Body of pancreas (tissue), 4 donors: Measurements from ENCODE around the gene CHRNB4. TPM values are rescaled to one million over a fixed set of nuclear protein-coding genes. Genes with fewer than 3 reads are reported as not detected.
"Not testable (repeated sequence)": the region's sequence is repeated elsewhere in the genome, so short reads cannot be mapped to it uniquely, and the experiment has no call there.

Source experiments
- ATAC-seq: fragments of 150-250 bp; one replicate; pipeline ENCODE4 v1.9.1; 2016
- DNase-seq, 4 donors: peaks; one replicate each; pipeline ENCODE4 v3.0.0-alpha.2; 2019
- H3K27ac ChIP-seq, 4 donors: fragments of 200-600 bp; sonication (generic); 1 replicate in 3 of 4; 2 replicates in 1 of 4; pipeline versions ENCODE4 v1.5.1 to v1.6.1; 2016 to 2019; ENCODE audit warnings: mild to moderate bottlenecking in 1 of 4, mixed read lengths in 1 of 4, moderate library complexity in 1 of 4
- H3K27me3 ChIP-seq, 2 donors: fragments of 200-600 bp; sonication (generic); one replicate each; pipeline ENCODE4 v1.6.0; 2016; ENCODE audit warnings: mild to moderate bottlenecking in 1 of 2
- H3K36me3 ChIP-seq, 2 donors: fragments of 200-600 bp; sonication (generic); replicated peaks in 1 of 2; 2 replicates each; pipeline ENCODE4 v1.5.1; 2016; ENCODE audit warnings: low read depth in 2 of 2; ENCODE audit not compliant: insufficient read depth in 1 of 2
- H3K4me1 ChIP-seq: fragments of 200-600 bp; sonication (generic); one replicate; pipeline ENCODE4 v1.6.0; 2016
- H3K4me3 ChIP-seq, 2 donors: fragments of 200-600 bp; sonication (generic); 1 replicate in 1 of 2; 2 replicates in 1 of 2; pipeline ENCODE4 v1.5.1; 2016 to 2019
- H3K9me3 ChIP-seq, 3 donors: fragments of 200-600 bp; sonication (generic); 1 replicate in 2 of 3; 2 replicates in 1 of 3; pipeline ENCODE4 v1.5.1; 2016
- POLR2A ChIP-seq, 3 donors: fragments of 450-650 bp; IDR thresholded peaks; one replicate each; pipeline ENCODE4 v1.6.1; 2016; ENCODE audit warnings: antibody characterized with exemption in 3 of 3, mild to moderate bottlenecking in 2 of 3
- WGBS, 2 donors: methylation state at CpG; one replicate each; pipeline ENCODE4 v1.1.5; 2017; 5-methylcytosine and 5-hydroxymethylcytosine counted together
- intact Hi-C: fragments of 100-400 bp; cut with DNase I; formaldehyde crosslinking; loops from one replicate; pipeline ENCODE4 v1.15.1; 2023
- total RNA-seq, 2 donors: library from RNA; depleted of rRNA; stranded (reverse); fragments of >200 nt; gene quantifications; one replicate each; pipeline ENCODE4 v1.1.0, GENCODE V29; 2016
- TF ChIP-seq, protein P1 (sequence below), 7 experiments: fragments of 450-650 bp in 4 of 7; fragments of 200-600 bp in 3 of 7; sonication (generic) in 3 of 7; IDR thresholded peaks; one replicate each; pipeline ENCODE4 v1.5.1; 2016 to 2019; ENCODE audit warnings: antibody characterized with exemption in 7 of 7

CHRNB4 gene
- total RNA-seq, 2 donors from 2014 or later = not detected

DNA sequence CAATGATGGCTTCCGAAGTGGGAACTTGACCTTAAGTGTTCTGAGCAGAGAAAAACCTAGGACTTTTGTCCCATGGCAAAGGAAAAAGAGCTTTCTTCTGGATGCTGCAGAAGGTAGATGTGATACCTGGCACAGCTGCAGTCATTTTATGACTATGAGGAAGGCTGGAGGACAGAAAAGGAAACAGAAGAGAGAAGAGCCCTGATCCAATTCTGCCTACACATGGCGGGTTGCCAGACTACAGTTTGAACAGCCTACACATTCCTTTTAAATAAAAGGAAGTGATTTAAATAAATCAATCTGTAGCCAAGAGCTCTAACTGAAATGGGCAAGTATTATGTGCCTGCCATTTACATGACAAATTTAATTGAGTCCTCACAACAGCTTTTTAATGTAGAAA lies 43.6 kb upstream of the CHRNB4 start:
- 89 to 92% methylated on average over 2 of the region's 2 CpGs for WGBS, 2 donors
- Histone ChIP-seq H3K27ac (no peak overlapping the region), H3K4me1 (no peaks in the 10 kb centered on the region), H3K9me3 (no peaks in the 10 kb centered on the region), H3K27me3 (no peaks in the 10 kb centered on the region), H3K4me3 (no peak overlapping the region), H3K36me3 (no peaks in the 10 kb centered on the region)
- no peak for DNase-seq
- no peak for TF ChIP-seq POLR2A (IDR thresholded peaks at IDR 0.05)
- intact Hi-C loops = no loop called here
- no peak for ATAC-seq

DNA sequence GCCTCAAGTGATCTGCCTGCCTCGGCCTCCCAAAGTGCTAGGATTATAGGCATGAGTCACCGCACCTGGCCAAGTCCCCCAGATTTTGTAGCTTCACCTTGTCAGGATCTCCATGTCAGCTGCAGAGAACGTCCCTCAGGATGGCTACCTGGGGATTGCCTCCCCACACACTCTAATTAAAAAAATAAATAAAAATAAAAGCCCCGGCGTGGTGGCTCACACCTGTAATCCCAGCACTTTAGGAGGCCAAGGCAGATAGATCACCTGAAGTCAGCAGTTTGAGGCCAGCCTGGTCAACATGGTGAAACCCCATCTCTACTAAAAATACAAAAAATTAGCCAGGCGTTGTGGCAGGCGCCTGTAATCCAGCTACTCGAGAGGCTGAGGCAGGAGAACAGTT lies 42.6 kb upstream of the CHRNB4 start:
- DNase-seq, intact Hi-C loops, H3K9me3 ChIP-seq, H3K4me1 ChIP-seq, ATAC-seq, H3K36me3 ChIP-seq, H3K27me3 ChIP-seq, H3K4me3 ChIP-seq, H3K27ac ChIP-seq: not testable (repeated sequence)
- WGBS, 2 donors = 84 to 85% methylated on average over 8 of the region's 8 CpGs

DNA sequence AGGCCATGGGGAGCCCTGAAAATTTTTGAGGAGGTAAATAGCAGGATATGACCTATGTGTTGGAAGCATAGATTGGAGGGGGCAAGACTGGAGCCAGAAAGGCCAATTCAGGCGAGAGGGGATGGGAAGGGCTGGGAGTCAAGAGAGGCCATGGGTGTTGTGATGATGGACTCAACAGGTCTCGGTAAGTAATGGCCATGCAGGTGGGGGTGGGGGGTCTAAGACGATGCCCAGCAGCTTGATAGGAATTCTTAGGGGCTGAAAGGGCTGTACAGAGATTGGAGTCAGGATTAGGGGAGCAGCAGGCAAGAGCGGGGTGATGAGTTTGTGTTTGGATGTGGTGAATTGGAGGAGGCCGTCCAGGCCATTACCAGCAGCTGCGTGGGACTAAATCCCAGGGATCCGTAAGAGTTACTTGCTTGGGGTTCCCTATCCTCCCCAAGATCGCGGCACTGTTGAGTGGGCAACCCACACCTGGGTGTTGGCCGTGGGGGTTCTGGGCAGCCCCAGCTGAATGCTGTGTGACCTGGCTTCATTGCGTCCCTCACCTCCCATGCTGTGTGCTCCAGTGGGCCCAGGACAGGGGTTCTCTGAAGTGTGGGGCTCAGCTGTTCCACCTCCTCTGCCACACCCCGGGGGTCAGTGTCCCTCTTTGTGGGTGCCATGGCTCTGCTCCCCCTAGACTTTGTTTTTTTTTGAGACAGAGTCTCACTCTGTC lies 41.8 kb upstream of the CHRNB4 start:
- TF ChIP-seq, protein P1, sequence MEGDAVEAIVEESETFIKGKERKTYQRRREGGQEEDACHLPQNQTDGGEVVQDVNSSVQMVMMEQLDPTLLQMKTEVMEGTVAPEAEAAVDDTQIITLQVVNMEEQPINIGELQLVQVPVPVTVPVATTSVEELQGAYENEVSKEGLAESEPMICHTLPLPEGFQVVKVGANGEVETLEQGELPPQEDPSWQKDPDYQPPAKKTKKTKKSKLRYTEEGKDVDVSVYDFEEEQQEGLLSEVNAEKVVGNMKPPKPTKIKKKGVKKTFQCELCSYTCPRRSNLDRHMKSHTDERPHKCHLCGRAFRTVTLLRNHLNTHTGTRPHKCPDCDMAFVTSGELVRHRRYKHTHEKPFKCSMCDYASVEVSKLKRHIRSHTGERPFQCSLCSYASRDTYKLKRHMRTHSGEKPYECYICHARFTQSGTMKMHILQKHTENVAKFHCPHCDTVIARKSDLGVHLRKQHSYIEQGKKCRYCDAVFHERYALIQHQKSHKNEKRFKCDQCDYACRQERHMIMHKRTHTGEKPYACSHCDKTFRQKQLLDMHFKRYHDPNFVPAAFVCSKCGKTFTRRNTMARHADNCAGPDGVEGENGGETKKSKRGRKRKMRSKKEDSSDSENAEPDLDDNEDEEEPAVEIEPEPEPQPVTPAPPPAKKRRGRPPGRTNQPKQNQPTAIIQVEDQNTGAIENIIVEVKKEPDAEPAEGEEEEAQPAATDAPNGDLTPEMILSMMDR (IDR thresholded peaks at IDR 0.05) = no peak
- H3K4me3 ChIP-seq = no peak overlapping the region
- WGBS, 2 donors = 87 to 90% methylated on average over 7 to 12 of the region's 12 CpGs
- DNase-seq (no peak), ATAC-seq (no peak)
- H3K36me3 ChIP-seq = no peaks in the 10 kb centered on the region
- intact Hi-C loops = no loop called here
- no peaks in the 10 kb centered on the region for H3K9me3 ChIP-seq
- no peak overlapping the region for H3K27ac ChIP-seq
- no peaks in the 10 kb centered on the region for H3K4me1 ChIP-seq
- H3K27me3 ChIP-seq = no peaks in the 10 kb centered on the region

DNA sequence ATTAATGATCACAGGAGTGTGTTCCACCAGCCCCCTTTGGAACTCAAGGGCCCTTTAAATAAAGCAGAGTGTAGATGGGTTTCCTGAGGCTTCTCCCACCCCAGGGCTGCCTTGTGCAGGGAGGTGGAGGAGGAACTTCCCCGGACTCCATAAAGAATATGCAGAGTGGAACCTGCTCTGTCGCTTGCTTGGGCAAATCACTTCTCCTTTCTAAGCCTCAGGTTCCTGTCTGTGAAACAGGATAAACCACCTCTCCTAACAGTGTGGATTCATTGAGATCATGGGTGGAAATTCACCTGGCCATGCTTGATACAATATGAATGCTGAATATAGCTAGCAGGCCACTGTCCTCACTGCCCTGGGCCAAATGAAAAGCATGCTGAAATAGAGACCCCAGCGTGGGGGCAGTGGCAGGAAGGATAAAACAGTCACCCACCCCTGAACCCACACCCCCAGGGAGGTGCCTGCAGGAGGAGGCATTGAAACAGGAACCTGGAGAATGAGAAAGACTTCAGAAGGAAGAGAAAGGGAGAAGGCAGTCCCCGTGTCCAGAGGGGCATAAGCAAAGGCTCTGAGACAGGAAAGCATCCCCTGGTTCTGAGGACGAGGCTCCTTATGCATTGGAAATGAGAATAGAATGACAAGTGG lies 41.1 kb upstream of the CHRNB4 start:
- Histone ChIP-seq H3K36me3 (no peaks in the 10 kb centered on the region), H3K4me1 (no peaks in the 10 kb centered on the region), H3K27ac (no peak overlapping the region), H3K9me3 (no peaks in the 10 kb centered on the region), H3K27me3 (no peaks in the 10 kb centered on the region), H3K4me3 (no peak overlapping the region)
- ATAC-seq = no peak
- intact Hi-C loops = no loop called here
- WGBS, 2 donors = 66 to 72% methylated on average over 5 of the region's 5 CpGs
- no peak for TF ChIP-seq POLR2A (IDR thresholded peaks at IDR 0.05)
- TF ChIP-seq, protein P1 (IDR thresholded peaks at IDR 0.05) = no peak
- DNase-seq = no peak

DNA sequence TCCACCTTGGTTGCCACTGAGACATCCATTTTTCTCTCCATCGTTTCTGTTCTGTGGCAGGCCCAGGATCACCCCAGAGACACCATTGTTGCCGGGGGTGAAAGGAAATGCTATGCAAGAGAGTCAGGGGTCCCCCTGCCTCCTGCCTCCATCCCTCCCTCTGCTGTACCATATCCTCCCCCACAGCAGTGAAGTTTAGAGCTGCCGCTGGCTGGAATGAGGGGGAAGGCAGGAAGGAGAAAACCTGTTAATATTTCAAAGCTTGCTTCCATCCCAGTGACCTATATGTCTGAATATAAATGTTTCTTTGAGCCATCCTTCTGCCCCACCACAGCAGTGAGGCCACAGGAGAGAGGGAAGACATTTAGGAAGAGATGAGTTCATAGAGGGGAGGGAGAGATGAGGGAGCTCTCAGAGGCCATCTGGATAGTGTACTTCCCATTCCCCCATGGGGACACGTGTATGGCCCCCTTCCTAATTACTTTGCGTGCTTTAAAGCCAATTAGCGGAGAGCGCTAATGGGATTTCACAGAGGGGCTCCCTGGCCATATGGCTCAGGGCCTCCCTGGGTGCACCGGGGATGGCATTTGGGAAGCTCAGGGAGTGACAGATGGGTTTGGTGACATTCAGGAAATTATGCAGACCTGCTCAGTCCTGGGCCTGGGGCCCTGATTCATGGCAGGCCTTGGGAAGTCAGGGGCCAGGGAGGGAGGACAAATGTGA lies 40.4 kb upstream of the CHRNB4 start:
- Histone ChIP-seq H3K4me1 (no peaks in the 10 kb centered on the region), H3K27me3 (no peaks in the 10 kb centered on the region), H3K4me3 (no peak overlapping the region), H3K9me3 (no peaks in the 10 kb centered on the region), H3K36me3 (no peaks in the 10 kb centered on the region), H3K27ac (no peak overlapping the region)
- intact Hi-C loops = no loop called here
- TF ChIP-seq POLR2A (IDR thresholded peaks at IDR 0.05) = no peak
- TF ChIP-seq, protein P1 (IDR thresholded peaks at IDR 0.05) = no peak
- ATAC-seq (no peak), DNase-seq (no peak)
- WGBS, 2 donors = 61 to 70% methylated on average over 8 of the region's 8 CpGs
